T-helper 22 cell (primary cell): ENCODE measurements around the gene BCAS1.
"Not testable (repeated sequence)": the region's sequence is repeated elsewhere in the genome, so short reads cannot be mapped to it uniquely, and the experiment has no call there.

Source experiments
- DNase-seq: peaks from one replicate; pipeline ENCODE4 v3.0.0-alpha.2; 2020; ENCODE audit warnings: low read depth

BCAS1 gene

GRCh38 chr20:53984356-53985149 lies 85.8 kb downstream of the BCAS1 start:
- DNase-seq: no peak

GRCh38 chr20:53983401-53983800 lies 87.0 kb downstream of the BCAS1 start:
- DNase-seq: no peak

GRCh38 chr20:53982624-53983023 lies 87.8 kb downstream of the BCAS1 start:
- no peak for DNase-seq

GRCh38 chr20:53981752-53982437 lies 88.5 kb downstream of the BCAS1 start:
- no peak for DNase-seq

GRCh38 chr20:53981130-53981529 lies 89.3 kb downstream of the BCAS1 start:
- DNase-seq: no peak

- no peak for DNase-seq
Observed at GRCh38 chr20:53980031-53980465, 90.3 kb downstream of the BCAS1 start.

GRCh38 chr20:53978497-53978896 lies 91.9 kb downstream of the BCAS1 start:
- DNase-seq: no peak

GRCh38 chr20:53977391-53977790 lies 93.0 kb downstream of the BCAS1 start:
- DNase-seq: no peak

GRCh38 chr20:53975761-53976160 lies 94.6 kb downstream of the BCAS1 start:
- DNase-seq: no peak

- DNase-seq: no peak
Observed at GRCh38 chr20:53974785-53975555, 95.4 kb downstream of the BCAS1 start.

GRCh38 chr20:53973882-53974281 lies 96.5 kb downstream of the BCAS1 start:
- DNase-seq: not testable (repeated sequence)

GRCh38 chr20:53972179-53972578 lies 98.2 kb downstream of the BCAS1 start:
- DNase-seq: no peak

- no peak for DNase-seq
Observed at GRCh38 chr20:53971096-53971683, 99.2 kb downstream of the BCAS1 start.

- no peak for DNase-seq
Observed at GRCh38 chr20:53970232-53970631, 100.2 kb downstream of the BCAS1 start.

GRCh38 chr20:53967527-53967926 lies 102.9 kb downstream of the BCAS1 start:
- no peak for DNase-seq

GRCh38 chr20:53966774-53967398 lies 103.5 kb downstream of the BCAS1 start:
- DNase-seq: no peak

GRCh38 chr20:53964501-53965253 lies 105.7 kb downstream of the BCAS1 start:
- DNase-seq: no peak

- no peak for DNase-seq
Observed at GRCh38 chr20:53964067-53964466, 106.3 kb downstream of the BCAS1 start.

- DNase-seq: no peak
Observed at GRCh38 chr20:53963635-53964034, 106.8 kb downstream of the BCAS1 start.

- DNase-seq: no peak
Observed at GRCh38 chr20:53962388-53962787, 108.0 kb downstream of the BCAS1 start.

- no peak for DNase-seq
Observed at GRCh38 chr20:53961527-53961926, 108.9 kb downstream of the BCAS1 start.
